ENCODE data around the gene TMEM128. TPM values are rescaled to one million over a fixed set of nuclear protein-coding genes. Genes with fewer than 3 reads are reported as not detected.

TMEM128 gene, protein sequence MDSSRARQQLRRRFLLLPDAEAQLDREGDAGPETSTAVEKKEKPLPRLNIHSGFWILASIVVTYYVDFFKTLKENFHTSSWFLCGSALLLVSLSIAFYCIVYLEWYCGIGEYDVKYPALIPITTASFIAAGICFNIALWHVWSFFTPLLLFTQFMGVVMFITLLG
- total RNA-seq (2014; rRNA removed; shearing (Covaris generic); ENCODE audit: low replicate concordance) = 32.3 and 34.9 TPM in 2 replicates

- H3K9me3 ChIP-seq = no peaks in the 10 kb centered on the region
- H3K36me3 ChIP-seq = peaks cover 9% of the 10 kb centered on the region
Observed at GRCh38 chr4:4248029-4248884, at the start of gene TMEM128. Gene TMEM128, minus strand, starts transcription at chr4:4248223. Its CDS starts 21 bp downstream, at chr4:4248202.

DNA sequence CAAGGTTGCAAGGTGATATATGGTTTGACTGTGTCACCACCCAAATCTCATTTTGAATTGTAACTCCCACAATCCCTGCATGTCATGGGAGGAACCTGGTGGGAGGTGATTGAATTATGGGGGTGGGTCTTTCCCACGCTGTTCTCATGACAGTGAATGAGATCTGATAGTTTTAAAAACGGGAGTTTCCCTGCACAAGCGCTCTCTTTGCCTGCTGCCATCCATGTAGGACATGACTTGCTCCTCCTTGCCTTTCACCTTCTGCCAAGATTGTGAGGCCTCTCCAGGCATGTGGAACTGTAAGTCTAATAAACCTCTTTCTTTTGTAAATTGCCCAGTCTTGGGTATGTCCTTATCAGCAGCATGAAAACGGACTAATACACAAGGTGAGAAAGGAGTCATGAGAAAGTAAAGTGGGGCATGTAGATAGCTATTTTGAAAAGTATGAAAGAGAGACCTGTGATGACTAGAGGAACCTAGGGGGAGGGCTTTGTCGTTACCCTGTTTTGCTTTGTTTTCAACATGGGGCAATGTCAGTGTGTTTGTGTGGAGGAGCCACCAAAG is 48.3 kb upstream of the TMEM128 start:
- Histone ChIP-seq H3K27me3 (no peaks in the 10 kb centered on the region), H3K9me3 (no peaks in the 10 kb centered on the region), H3K4me3 (no peak overlapping the region), H3K36me3 (no peaks in the 10 kb centered on the region)
- DNase-seq = no peak

More at GRCh38 chr4:4248029-4248884, at the start of gene TMEM128:
- H3K4me3 ChIP-seq = peak within 1 kb of the TSS; percentile 90
- no peaks in the 10 kb centered on the region for H3K27me3 ChIP-seq
- DNase-seq = peak; percentile 88

DNA sequence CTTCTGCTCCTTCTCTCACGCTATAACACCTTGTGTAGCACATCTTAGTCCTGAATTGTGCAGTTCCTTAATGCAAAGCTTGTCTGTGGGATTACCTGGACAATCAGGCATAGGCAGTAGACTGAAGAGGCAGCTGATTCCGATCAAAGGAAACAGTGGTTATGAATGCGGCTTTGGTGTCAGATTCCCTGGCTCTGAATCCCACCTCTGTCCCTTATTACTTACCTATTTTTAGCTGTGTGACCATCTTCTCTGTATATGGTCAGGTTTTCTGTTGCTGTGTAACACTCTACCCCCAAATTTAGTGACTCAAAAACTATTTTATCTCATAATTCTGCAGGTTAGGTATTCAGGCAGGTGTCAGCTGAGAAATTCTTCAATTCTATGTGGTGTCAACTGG is 45.3 kb upstream of the TMEM128 start:
- no peaks in the 10 kb centered on the region for H3K36me3 ChIP-seq
- no peak for DNase-seq
- no peaks in the 10 kb centered on the region for H3K27me3 ChIP-seq
- H3K9me3 ChIP-seq = no peaks in the 10 kb centered on the region
- H3K4me3 ChIP-seq = no peak overlapping the region

DNA sequence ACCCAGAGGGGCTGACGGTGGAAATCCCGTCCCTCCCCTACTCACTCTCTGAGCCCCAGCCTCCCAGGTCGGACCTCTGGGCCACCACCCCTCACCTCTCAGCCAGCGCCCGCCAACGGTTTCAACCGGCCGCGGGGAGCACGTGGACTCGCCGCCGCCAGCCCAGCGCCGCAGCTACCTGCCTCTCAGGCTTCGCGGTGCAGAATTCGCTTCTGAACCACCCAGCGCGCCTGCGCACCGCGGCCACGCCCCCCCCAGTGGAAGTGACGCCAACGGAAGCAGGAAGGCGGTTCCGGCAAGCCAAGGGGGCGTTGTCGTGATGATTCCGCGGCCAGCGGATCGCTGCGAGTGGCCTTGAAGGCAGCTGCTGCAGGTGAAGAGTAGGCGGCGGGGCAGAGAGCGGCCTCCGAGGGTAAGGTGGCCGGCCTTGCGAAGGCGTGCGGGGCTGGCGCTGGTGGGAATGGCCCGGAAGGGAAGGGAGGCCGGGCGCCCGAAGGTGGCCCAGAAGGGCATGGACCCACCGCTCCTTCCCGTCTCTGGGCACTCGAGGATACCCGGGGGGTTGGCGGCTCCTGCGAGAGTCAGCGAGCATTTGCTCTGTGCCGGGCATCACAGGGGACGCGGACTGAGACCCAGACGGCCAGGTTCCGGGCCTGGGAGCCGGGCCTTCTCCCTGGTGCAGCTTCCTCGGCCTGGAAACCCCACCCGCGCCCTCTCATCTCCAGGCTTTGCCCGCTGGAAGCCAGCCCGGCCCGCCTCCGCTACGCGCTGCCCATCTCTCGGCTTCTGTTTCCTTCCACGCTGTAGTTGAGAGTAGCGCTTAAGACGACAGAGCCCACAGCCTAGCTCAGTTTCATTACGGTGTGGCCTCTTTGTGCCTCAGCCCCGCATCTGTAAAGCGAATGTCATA is 42.2 kb upstream of the TMEM128 start, which contains the start of the genes LYAR and ZBTB49:
TSS of gene LYAR (minus strand) at position 214 of the 910 bp plus-strand sequence. CDS start 6,412 bp downstream, outside the sequence.
TSS of gene ZBTB49 (plus strand) at position 311 of the 910 bp plus-strand sequence. CDS start 9,695 bp downstream, outside the sequence.
- peak within 1 kb of the TSS; percentile 89 for H3K4me3 ChIP-seq
- DNase-seq = peak; percentile 85
- peaks cover 5% of the 10 kb centered on the region for H3K36me3 ChIP-seq
- no peaks in the 10 kb centered on the region for H3K27me3 ChIP-seq
- H3K9me3 ChIP-seq = no peaks in the 10 kb centered on the region

DNA sequence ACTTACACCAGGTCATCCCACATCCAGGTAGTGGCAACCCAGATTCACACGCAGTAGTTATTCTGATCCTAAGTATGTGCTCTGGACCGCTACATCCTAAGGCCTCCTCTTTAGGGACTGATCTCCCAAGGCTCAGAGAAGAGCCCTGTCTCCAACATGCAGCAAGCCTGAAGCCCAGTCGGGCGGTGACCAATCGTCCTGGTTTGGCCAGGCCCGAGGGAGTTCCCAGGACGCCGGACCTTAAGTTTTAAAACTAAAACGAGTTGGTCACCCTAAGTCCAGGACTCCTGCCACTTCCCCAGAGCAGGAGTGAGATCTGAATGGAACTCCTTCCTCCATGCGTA is 41.5 kb upstream of the TMEM128 start:
- H3K4me3 ChIP-seq = peak overlapping the region; percentile 89
- H3K27me3 ChIP-seq = no peaks in the 10 kb centered on the region
- peak; percentile 9 for DNase-seq

DNA sequence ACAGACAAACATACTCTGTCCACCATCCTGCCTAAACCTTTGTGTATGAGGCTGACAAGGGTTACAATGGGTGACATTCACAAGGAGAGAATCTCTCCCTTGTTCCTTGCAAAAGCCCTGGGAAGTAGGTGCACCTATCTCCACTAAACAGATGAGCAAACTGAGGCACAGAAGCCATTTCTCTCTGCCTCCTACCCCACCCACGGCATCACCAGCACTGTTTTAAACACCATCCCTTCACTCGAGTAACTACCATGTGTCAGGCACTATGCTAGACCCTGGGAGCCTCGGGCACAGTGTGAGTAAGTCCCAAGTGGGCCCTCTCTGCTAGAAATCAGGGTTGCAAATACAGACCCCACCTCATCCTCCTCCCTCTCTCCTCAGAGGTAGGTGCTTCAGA is 41.0 kb upstream of the TMEM128 start:
- H3K36me3 ChIP-seq = peaks cover 5% of the 10 kb centered on the region
- H3K27me3 ChIP-seq = no peaks in the 10 kb centered on the region
- DNase-seq = no peak

More for the DNA sequence above, 41.5 kb upstream of the TMEM128 start:
- no peaks in the 10 kb centered on the region for H3K9me3 ChIP-seq
- peaks cover 5% of the 10 kb centered on the region for H3K36me3 ChIP-seq

GRCh38 chr4:4288098-4288497 is 40.1 kb upstream of the TMEM128 start:
- Histone ChIP-seq H3K4me3 (no peak overlapping the region), H3K27me3 (no peaks in the 10 kb centered on the region), H3K36me3 (peaks cover 11% of the 10 kb centered on the region), H3K9me3 (no peaks in the 10 kb centered on the region)
- DNase-seq = no peak

More for the DNA sequence above, 41.0 kb upstream of the TMEM128 start:
- Histone ChIP-seq H3K9me3 (no peaks in the 10 kb centered on the region), H3K4me3 (peak overlapping the region; percentile 89)

DNA sequence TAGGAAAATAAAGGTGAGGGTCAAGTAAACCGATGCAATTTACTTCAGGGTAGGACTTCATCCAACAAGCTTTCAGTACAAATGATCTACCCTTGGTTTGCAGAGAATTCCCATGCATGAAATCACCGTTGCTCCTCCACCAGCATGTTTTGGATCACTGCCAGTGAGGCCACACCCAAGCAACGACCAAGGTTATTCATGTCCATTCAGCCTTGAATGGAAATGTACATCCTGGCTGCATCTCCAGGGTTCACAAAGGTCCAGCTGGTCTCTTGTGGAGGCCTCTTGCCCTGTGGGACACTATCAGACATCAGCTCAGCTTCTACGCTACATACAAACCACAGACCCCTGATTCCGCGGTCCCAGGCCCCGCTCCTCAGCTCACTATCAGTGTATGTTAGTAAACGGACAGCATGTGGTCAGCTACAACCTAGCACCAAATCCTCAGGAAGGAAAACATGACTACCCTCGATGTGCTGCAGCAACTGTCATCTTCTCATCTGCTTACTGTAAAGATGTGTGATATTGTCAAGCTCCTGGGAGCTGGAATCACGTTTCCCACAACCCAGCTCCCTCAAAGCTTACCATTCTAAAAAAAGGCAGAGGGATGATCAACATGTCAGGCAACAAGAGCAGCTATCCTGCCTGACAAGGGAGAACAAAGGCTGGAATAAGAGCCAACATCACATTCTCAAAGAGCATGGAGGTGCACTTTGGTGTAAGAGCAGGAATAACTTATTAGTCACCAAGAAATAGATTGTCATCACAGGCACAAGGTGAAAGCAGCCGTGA is 37.0 kb upstream of the TMEM128 start:
- DNase-seq = peak; percentile 31

DNA sequence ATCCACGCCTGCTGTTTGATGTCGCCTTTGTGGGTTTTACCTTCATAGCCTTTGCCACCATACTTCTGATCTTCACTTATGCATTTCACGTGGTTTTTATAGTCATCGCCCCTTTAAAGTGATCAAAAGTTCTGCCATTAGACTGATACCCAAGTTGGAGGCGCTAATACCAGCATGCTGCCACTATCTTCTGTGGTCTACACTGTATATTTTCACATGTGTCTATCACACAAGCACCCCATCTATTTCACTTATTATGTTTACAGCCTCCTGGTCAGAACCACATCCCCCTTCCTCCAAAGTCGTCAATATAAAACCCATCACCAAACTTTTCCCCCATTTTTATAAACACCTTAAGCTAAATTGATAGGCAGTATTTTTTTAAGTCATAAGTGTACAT is 33.8 kb upstream of the TMEM128 start:
- no peaks in the 10 kb centered on the region for H3K9me3 ChIP-seq
- no peak overlapping the region for H3K4me3 ChIP-seq
- H3K27me3 ChIP-seq = no peaks in the 10 kb centered on the region
- H3K36me3 ChIP-seq = peaks cover 24% of the 10 kb centered on the region
- no peak for DNase-seq

More for the DNA sequence above, 37.0 kb upstream of the TMEM128 start:
- Histone ChIP-seq H3K27me3 (no peaks in the 10 kb centered on the region), H3K4me3 (no peak overlapping the region), H3K9me3 (no peaks in the 10 kb centered on the region), H3K36me3 (peaks cover 17% of the 10 kb centered on the region)

DNA sequence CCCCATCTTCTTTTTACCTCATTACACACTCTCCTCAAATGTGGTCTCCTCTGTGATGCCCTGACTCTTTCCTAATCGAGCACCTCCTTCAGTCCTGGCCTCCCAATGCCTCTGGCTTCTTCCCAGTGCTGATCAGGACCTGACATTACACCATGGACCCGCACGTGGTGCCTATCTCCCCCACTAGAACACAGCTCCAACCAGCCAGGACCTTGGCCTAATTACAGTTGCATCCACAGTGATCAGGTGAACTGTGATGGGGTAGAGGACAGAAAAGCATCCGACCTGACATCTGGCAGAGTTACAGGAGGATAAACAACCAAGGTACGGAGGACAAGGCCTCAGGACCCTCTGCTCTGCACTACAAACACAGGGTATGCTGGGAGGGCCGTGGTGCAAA is 29.5 kb upstream of the TMEM128 start:
- H3K27me3 ChIP-seq = no peaks in the 10 kb centered on the region
- H3K4me3 ChIP-seq = no peak overlapping the region
- DNase-seq = no peak
- H3K36me3 ChIP-seq = peaks cover 14% of the 10 kb centered on the region
- no peaks in the 10 kb centered on the region for H3K9me3 ChIP-seq

DNA sequence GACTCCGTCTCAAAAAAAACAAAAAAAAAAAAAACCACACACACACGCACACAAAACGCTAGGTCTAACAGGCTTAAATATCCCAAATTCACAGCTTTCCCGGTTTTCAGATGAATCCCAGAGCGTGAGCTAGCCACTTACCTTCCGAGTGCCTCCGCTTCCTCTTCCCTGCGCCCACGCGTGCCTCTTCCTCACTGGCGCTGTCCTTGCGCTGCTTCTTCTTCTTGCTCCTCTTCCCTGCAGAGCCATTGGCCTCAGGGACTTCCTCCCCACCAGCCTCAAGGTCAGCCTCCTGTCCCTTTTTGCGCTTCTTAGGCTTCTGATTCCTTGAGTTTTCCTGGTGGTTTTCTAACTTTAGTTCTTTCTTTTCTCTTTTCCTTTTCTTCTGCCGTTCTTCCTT is 26.2 kb upstream of the TMEM128 start:
- H3K4me3 ChIP-seq = no peak overlapping the region
- no peak for DNase-seq
- peaks cover under 1% of the 10 kb centered on the region for H3K36me3 ChIP-seq
- no peaks in the 10 kb centered on the region for H3K9me3 ChIP-seq
- no peaks in the 10 kb centered on the region for H3K27me3 ChIP-seq

DNA sequence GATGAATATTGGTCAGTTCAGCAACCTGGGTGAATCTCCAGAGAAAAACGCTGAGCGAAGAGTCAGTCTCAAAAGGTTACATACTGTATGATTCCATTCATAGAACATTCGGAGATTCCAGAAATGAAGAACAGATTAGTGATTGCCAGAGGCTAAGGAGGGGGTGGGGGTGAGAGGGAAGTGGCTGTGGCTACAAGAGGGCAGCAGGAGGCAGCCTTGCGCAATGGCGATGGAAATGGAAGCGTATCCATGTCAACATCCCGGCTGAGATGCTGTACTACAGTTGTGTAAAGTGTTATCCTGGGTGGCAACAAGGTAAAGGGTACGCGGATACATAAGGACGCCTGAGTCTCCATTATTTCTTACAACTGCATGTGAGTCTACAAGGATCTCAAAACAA is 23.9 kb upstream of the TMEM128 start:
- Histone ChIP-seq H3K36me3 (peaks cover 3% of the 10 kb centered on the region), H3K27me3 (no peaks in the 10 kb centered on the region), H3K9me3 (no peaks in the 10 kb centered on the region), H3K4me3 (no peak overlapping the region)
- no peak for DNase-seq

DNA sequence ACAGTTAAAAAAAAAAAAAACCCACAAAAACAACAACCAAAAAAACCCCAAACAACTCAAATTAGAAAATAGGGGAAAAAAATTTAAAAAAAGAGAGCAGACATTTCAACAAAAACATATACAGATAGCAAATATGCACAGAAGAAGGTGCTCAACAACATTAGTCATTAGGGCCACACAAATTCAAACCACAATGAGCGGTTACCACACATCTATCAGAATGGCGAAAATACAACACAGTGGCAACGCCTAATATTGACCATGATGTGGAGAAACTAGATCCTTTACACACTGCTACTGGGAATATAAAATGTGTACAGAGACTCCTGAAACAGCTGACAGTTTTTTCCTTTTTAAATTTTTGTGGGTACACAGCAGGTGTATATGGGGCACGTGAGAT is 22.5 kb upstream of the TMEM128 start:
- H3K27me3 ChIP-seq = no peaks in the 10 kb centered on the region
- no peak for DNase-seq
- H3K4me3 ChIP-seq = no peak overlapping the region
- peaks cover 3% of the 10 kb centered on the region for H3K36me3 ChIP-seq
- H3K9me3 ChIP-seq = no peaks in the 10 kb centered on the region

DNA sequence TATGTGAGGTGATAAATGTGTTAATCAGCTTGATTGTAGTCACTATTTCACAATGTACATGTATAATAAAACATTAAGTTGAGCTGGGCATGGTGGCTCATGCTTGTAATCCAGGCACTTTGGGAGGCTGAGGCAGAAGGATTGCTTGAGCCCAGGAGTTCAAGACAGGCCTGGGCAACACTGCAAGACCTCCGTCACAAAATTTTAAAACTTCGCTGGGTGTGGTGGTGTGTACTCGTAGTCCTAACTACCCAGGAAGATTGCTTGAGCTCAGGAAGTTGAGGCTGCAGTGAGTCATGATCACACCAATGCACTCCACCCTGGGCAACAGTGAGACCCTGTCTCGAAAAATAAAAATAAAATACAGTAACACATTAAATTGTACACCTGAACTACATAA is 21.8 kb upstream of the TMEM128 start:
- H3K9me3 ChIP-seq = no peaks in the 10 kb centered on the region
- H3K36me3 ChIP-seq = peaks cover 3% of the 10 kb centered on the region
- H3K4me3 ChIP-seq = no peak overlapping the region
- no peaks in the 10 kb centered on the region for H3K27me3 ChIP-seq
- DNase-seq = no peak

DNA sequence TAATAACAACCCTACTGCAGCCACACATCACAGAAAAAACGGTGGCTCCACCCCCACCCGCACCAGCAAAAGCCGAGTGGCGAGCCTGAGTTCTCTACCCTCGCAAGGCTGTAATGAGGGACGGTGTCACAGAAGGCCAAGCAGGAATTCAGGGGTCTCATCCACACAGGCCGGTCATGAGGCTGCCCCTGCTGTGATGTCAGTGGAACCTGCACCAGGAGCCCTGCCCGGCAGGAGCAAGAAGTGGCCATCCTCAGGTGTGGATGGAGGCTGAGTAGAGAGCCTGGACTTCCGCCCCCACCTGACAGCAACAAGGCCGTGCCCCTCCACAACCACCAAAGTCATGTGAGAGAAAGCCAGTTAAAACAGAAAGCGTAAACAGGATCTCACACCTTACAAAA is 21.3 kb upstream of the TMEM128 start:
- Histone ChIP-seq H3K9me3 (no peaks in the 10 kb centered on the region), H3K36me3 (peaks cover 3% of the 10 kb centered on the region; the same call in 1 of the 2 replicates), H3K27me3 (no peaks in the 10 kb centered on the region), H3K4me3 (no peak overlapping the region)
- no peak for DNase-seq

- Histone ChIP-seq H3K27me3 (no peaks in the 10 kb centered on the region), H3K36me3 (peaks cover 3% of the 10 kb centered on the region; the same call in 1 of the 2 replicates), H3K9me3 (no peaks in the 10 kb centered on the region), H3K4me3 (no peak overlapping the region)
- no peak for DNase-seq
Observed at GRCh38 chr4:4268776-4269175, 20.8 kb upstream of the TMEM128 start.

Measured in MG63 (cell line).